NCI-H2107 treated with DMSO at 0.1 percent for 48 hours (cell line): ENCODE results near the gene LATS2.

Experiments used
- DNase-seq: peaks from one replicate; lab custom pipeline; 2025; ENCODE audit not compliant: unreplicated experiment; lab: John Stamatoyannopoulos, UW

Gene LATS2

GRCh38 chr13:20994441-20994821 lies 67.0 kb downstream of the LATS2 start:
- DNase-seq, result no peak

GRCh38 chr13:20993661-20994440 lies 67.5 kb downstream of the LATS2 start:
- no peak for DNase-seq

- DNase-seq, result no peak
Measured at GRCh38 chr13:20993211-20993610, 68.2 kb downstream of the LATS2 start.

GRCh38 chr13:20991741-20992520 lies 69.5 kb downstream of the LATS2 start:
- DNase-seq, result no peak

GRCh38 chr13:20990910-20991525 lies 70.4 kb downstream of the LATS2 start:
- DNase-seq, result no peak

- no peak for DNase-seq
Measured at GRCh38 chr13:20989656-20990321, 71.6 kb downstream of the LATS2 start.

GRCh38 chr13:20988909-20989655 lies 72.3 kb downstream of the LATS2 start:
- no peak for DNase-seq

GRCh38 chr13:20988033-20988908 lies 73.1 kb downstream of the LATS2 start:
- no peak for DNase-seq

- DNase-seq, result no peak
Measured at GRCh38 chr13:20987599-20987998, 73.8 kb downstream of the LATS2 start.

- DNase-seq, result no peak
Measured at GRCh38 chr13:20984879-20985278, 76.5 kb downstream of the LATS2 start.

GRCh38 chr13:20983386-20983785 lies 78.0 kb downstream of the LATS2 start:
- DNase-seq, result no peak

- DNase-seq, result no peak
Measured at GRCh38 chr13:20981370-20982095, 79.9 kb downstream of the LATS2 start.

GRCh38 chr13:20980899-20981298 lies 80.5 kb downstream of the LATS2 start:
- DNase-seq, result no peak

- DNase-seq, result no peak
Measured at GRCh38 chr13:20980430-20980829, 81.0 kb downstream of the LATS2 start.

GRCh38 chr13:20977394-20977793 lies 84.0 kb downstream of the LATS2 start:
- no peak for DNase-seq

GRCh38 chr13:20974981-20975585 lies 86.3 kb downstream of the LATS2 start:
- no peak for DNase-seq

GRCh38 chr13:20973886-20974425 lies 87.4 kb downstream of the LATS2 start:
- DNase-seq, result no peak

- DNase-seq, result no peak
Measured at GRCh38 chr13:20972731-20973130, 88.7 kb downstream of the LATS2 start.
